ENCODE measurements around the gene STAC3.

Gene STAC3

GRCh38 chr12:57254506-57255280, 3.7 kb upstream of the STAC3 start:
- DNase-seq, result no peak

GRCh38 chr12:57250541-57250940, 446 bp downstream of the STAC3 start:
- no peak for DNase-seq

GRCh38 chr12:57248934-57249742, 1.8 kb downstream of the STAC3 start:
- no peak for DNase-seq

- DNase-seq, result no peak
Observed at GRCh38 chr12:57247041-57247440, 3.9 kb downstream of the STAC3 start.

GRCh38 chr12:57244312-57244696, 6.7 kb downstream of the STAC3 start:
- DNase-seq, result no peak

- peak; percentile 80 for DNase-seq
Observed at GRCh38 chr12:57243521-57244311, 7.3 kb downstream of the STAC3 start.

GRCh38 chr12:57242691-57243454, 8.1 kb downstream of the STAC3 start:
- DNase-seq, result peak; percentile 89

- DNase-seq, result peak; percentile 77
Observed at GRCh38 chr12:57242329-57242690, 8.7 kb downstream of the STAC3 start.

GRCh38 chr12:57241402-57242310, 9.3 kb downstream of the STAC3 start:
- DNase-seq, result no peak

- DNase-seq, result peak; percentile 30
Observed at GRCh38 chr12:57240926-57241401, 10.0 kb downstream of the STAC3 start.

GRCh38 chr12:57240066-57240921, 10.7 kb downstream of the STAC3 start:
- DNase-seq, result peak; percentile 82

GRCh38 chr12:57239587-57240065, 11.4 kb downstream of the STAC3 start:
- no peak for DNase-seq

GRCh38 chr12:57238854-57239554, 12.0 kb downstream of the STAC3 start:
- peak; percentile 81 for DNase-seq

GRCh38 chr12:57237932-57238853, 12.8 kb downstream of the STAC3 start:
- DNase-seq, result peak; percentile 44

- DNase-seq, result no peak
Observed at GRCh38 chr12:57237596-57237931, 13.4 kb downstream of the STAC3 start.

- no peak for DNase-seq
Observed at GRCh38 chr12:57236925-57237595, 13.9 kb downstream of the STAC3 start.

- no peak for DNase-seq
Observed at GRCh38 chr12:57236201-57236924, 14.6 kb downstream of the STAC3 start.
